GM23338 (cell line): ENCODE results near the gene HNRNPL. TPM values are rescaled to one million over a fixed set of nuclear protein-coding genes. Genes with fewer than 3 reads are reported as not detected.

ENCODE experiments used
- ATAC-seq: fragments of 200-7000 bp; cut with Tn5 transposase; 3 replicates; pipeline ENCODE4 v1.9.1; 2020
- DNase-seq: peaks from one replicate; pipeline ENCODE4 v3.0.0-alpha.2; 2015; ENCODE audit warnings: low spot score
- H2AFZ ChIP-seq: fragments of 200-600 bp; sonication (generic); 2 replicates; pipeline ENCODE4 v1.8.0; 2016; ENCODE audit warnings: antibody characterized with exemption, mild to moderate bottlenecking, moderate library complexity
- H3F3A ChIP-seq: fragments of 200-600 bp; sonication (generic); replicated peaks from 2 replicates; pipeline ENCODE4 v1.8.0; 2017; ENCODE audit warnings: antibody characterized with exemption, mixed run types, low read depth
- H3K27ac ChIP-seq: fragments of 200-600 bp; sonication (generic); 2 replicates; pipeline ENCODE4 v1.6.1; 2016; ENCODE audit warnings: low read depth
- H3K27me3 ChIP-seq: fragments of 200-600 bp; sonication (generic); 2 replicates; pipeline ENCODE4 v1.8.0; 2016; ENCODE audit warnings: mild to moderate bottlenecking, mixed run types, moderate library complexity; ENCODE audit not compliant: insufficient read depth
- H3K36me3 ChIP-seq: fragments of 200-600 bp; sonication (generic); 2 replicates; pipeline ENCODE4 v1.8.0; 2016; ENCODE audit warnings: mild to moderate bottlenecking; ENCODE audit not compliant: insufficient read depth
- H3K4me1 ChIP-seq: fragments of 200-600 bp; sonication (generic); 2 replicates; pipeline ENCODE4 v1.8.0; 2016; ENCODE audit warnings: mild to moderate bottlenecking, moderate library complexity; ENCODE audit not compliant: insufficient read depth
- H3K4me2 ChIP-seq: fragments of 200-600 bp; sonication (generic); 2 replicates; pipeline ENCODE4 v1.7.1; 2017; ENCODE audit warnings: mixed run types
- H3K4me3 ChIP-seq: fragments of 200-600 bp; sonication (generic); 2 replicates; pipeline ENCODE4 v1.6.1; 2016; ENCODE audit warnings: mixed run types
- H3K79me2 ChIP-seq: fragments of 200-600 bp; sonication (generic); replicated peaks from 2 replicates; pipeline ENCODE4 v1.8.0; 2017; ENCODE audit warnings: mild to moderate bottlenecking; ENCODE audit not compliant: insufficient read depth
- H3K9me2 ChIP-seq: fragments of 200-600 bp; sonication (generic); 2 replicates; pipeline ENCODE4 v1.8.0; 2017; ENCODE audit not compliant: insufficient read depth
- H4K20me1 ChIP-seq: fragments of 200-600 bp; sonication (generic); replicated peaks from 2 replicates; pipeline ENCODE4 v1.8.0; 2017; ENCODE audit warnings: mild to moderate bottlenecking; ENCODE audit not compliant: insufficient read depth
- H3K27ac Mint-ChIP-seq: 2 replicates; pipeline ENCODE4 v1.8.0; 2020; ENCODE audit warnings: inconsistent platforms, mild to moderate bottlenecking, moderate library complexity, mixed read lengths
- H3K27me3 Mint-ChIP-seq: 3 replicates; pipeline ENCODE4 v1.8.0; 2022; ENCODE audit warnings: low read depth, mild to moderate bottlenecking, moderate library complexity, mixed read lengths, inconsistent platforms; ENCODE audit not compliant: insufficient read depth, poor library complexity
- H3K36me3 Mint-ChIP-seq: 3 replicates; pipeline ENCODE4 v1.8.0; 2021; ENCODE audit warnings: low read depth, mild to moderate bottlenecking, inconsistent platforms, moderate library complexity, mixed read lengths
- H3K4me1 Mint-ChIP-seq: 3 replicates; pipeline ENCODE4 v1.8.0; 2020; ENCODE audit warnings: mild to moderate bottlenecking, inconsistent platforms, mixed read lengths
- H3K4me3 Mint-ChIP-seq: 3 replicates; pipeline ENCODE4 v1.8.0; 2021; ENCODE audit warnings: moderate library complexity, mild to moderate bottlenecking, inconsistent platforms, mixed read lengths
- H3K9me3 Mint-ChIP-seq: 3 replicates; pipeline ENCODE4 v1.8.0; 2020; ENCODE audit warnings: moderate library complexity, mild to moderate bottlenecking, inconsistent platforms, mixed read lengths
- CREB1 ChIP-seq: fragments of 250-450 bp; sonication (Bioruptor Pico); IDR thresholded peaks from 2 replicates; pipeline ENCODE4 v1.5.0; 2020; ENCODE audit warnings: low read depth, mild to moderate bottlenecking, moderate library complexity
- CTCF ChIP-seq, 2 experiments: fragments of 200-600 bp in 1 of 2; sonication (generic) in 1 of 2; conservative IDR thresholded peaks; 2 replicates each; pipeline versions ENCODE4 v1.5.1 to v1.6.1; 2016 to 2017; ENCODE audit warnings: antibody characterized with exemption in 2 of 2, low read depth in 2 of 2, mild to moderate bottlenecking in 2 of 2, moderate library complexity in 1 of 2
- JUNB ChIP-seq: IDR thresholded peaks from one replicate; pipeline ENCODE4 v1.6.1; 2016; ENCODE audit warnings: antibody characterized with exemption; ENCODE audit not compliant: unreplicated experiment
- NANOG ChIP-seq: IDR thresholded peaks from 2 replicates; pipeline ENCODE4 v1.6.1; 2016; ENCODE audit warnings: antibody characterized with exemption, borderline replicate concordance
- POLR2AphosphoS5 ChIP-seq: IDR thresholded peaks from 2 replicates; pipeline ENCODE4 v1.6.1; 2016; ENCODE audit warnings: antibody characterized with exemption, low read depth
- REST ChIP-seq: IDR thresholded peaks from one replicate; pipeline ENCODE4 v1.6.1; 2018; ENCODE audit warnings: antibody characterized with exemption; ENCODE audit not compliant: unreplicated experiment
- ZNF331 ChIP-seq: fragments of 250-450 bp; sonication (Bioruptor Pico); IDR thresholded peaks from 2 replicates; pipeline ENCODE4 v1.5.0; 2020; ENCODE audit warnings: low read depth, mild to moderate bottlenecking, moderate library complexity
- polyA plus RNA-seq: library from polyadenylated mRNA; unstranded; fragments of >200 nt; fragmentation: Nextera tagmentation; extraction: Ambion mirVana; gene quantifications from 2 replicates; pipeline ENCODE4 v1.2.1, GENCODE V29; 2016
- total RNA-seq: library from RNA; depleted of rRNA; stranded (reverse); fragments of >200 nt; shearing (Covaris generic); gene quantifications from 2 replicates; pipeline ENCODE4 v1.2.3, GENCODE V29; 2014

The HNRNPL gene
- total and polyA plus RNA-seq, 2 experiments from 2014 or later: 580 to 664 TPM

DNA sequence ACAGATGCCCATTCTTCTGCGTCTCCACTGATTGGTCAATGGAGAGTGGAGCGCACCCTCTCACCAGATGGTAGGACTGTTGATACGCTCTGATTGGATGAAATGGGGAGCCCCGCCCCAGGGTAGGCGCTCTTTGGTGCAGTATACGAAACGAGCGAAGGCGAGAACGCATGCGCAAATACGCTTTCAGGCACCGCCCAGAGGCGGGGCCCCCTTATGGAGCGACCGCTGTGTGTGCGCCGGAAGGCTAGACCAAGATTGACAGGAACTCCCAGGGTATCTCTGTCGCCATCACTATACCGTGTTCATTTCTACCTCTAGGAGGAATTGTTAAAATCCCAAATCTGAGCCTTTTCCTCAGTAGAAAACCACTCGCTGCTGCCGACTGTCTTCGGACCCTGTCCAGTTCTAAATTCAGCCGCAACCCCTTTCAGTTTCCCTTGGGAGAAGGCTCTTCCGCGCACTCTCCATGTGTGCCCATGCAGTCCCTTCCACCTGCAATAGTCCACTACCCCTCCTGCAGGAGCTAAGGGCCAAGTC, 720 bp upstream of the HNRNPL start:
- Mint-ChIP-seq H3K9me3 (peaks cover 8% of the 10 kb centered on the region; the same call in 2 of the 3 replicates), H3K4me3 (peak overlapping the region; percentile 92), H3K27me3 (peaks cover 37% of the 10 kb centered on the region), H3K36me3 (peaks cover 43% of the 10 kb centered on the region), H3K4me1 (peaks cover 25% of the 10 kb centered on the region), H3K27ac (peak overlapping the region; percentile 99)
- Histone ChIP-seq H3K9me2 (no peaks in the 10 kb centered on the region), H3K27ac (peak overlapping the region; percentile 51), H3F3A (peaks cover 38% of the 10 kb centered on the region), H3K4me1 (peaks cover 11% of the 10 kb centered on the region; the same call in 1 of the 2 replicates), H2AFZ (no peak overlapping the region), H4K20me1 (peaks cover 28% of the 10 kb centered on the region), H3K27me3 (no peaks in the 10 kb centered on the region), H3K79me2 (peaks cover 38% of the 10 kb centered on the region), H3K4me2 (peak overlapping the region; percentile 73), H3K4me3 (peak overlapping the region; percentile 54), H3K36me3 (peaks cover 25% of the 10 kb centered on the region)
- ATAC-seq (peak; percentile 79), DNase-seq (no peak)
- TF ChIP-seq CTCF (conservative IDR thresholded peaks at IDR 0.05; ENCODE audit: low read depth in 2 of 2) (no peak), POLR2AphosphoS5 (peak; percentile 51), ZNF331 (CRISPR knock-in tag) (no peak), REST (no peak), JUNB (no peak), NANOG (no peak)

DNA sequence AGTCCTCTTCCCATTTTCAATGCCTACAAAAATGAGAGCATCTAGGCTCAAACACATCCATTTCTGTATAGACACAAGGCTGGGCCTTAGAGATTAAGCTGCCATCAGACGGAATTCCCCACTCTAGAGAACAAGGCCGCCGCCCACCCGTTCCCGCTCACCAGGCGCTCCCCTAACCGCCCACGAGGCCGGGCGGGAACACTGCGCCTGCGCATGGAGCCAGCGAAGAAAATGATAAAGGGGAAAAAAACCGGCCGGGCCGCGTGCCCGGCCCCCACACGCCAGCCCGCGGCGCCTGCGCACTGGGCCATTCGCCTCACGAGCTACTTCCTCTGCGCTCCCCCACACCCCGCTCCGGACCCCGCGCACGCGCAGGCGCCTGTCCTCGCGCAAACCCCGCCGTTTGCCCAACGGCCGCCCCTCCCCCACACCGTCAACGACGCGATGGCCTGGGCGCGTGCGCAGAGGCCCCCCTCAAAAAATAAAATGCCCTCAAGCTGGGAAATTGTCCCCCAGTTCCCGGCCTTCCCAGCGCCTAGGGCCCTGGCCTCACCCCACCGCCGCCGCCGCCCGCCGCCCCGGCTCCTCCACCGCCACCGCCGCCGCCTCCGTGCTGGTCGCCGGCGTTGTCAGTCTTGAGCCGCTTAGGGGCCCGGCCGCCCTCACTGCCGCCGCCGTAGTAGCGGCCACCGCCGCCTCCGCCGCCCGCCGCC, 483 bp downstream of the HNRNPL start:
- Histone ChIP-seq H3K27ac (peak overlapping the region; percentile 98), H4K20me1 (peaks cover 38% of the 10 kb centered on the region), H3K9me2 (no peaks in the 10 kb centered on the region), H3K4me2 (peak overlapping the region; percentile 95), H2AFZ (no peak overlapping the region), H3F3A (peaks cover 50% of the 10 kb centered on the region), H3K4me1 (peaks cover 11% of the 10 kb centered on the region; the same call in 1 of the 2 replicates), H3K27me3 (no peaks in the 10 kb centered on the region), H3K36me3 (peaks cover 37% of the 10 kb centered on the region), H3K4me3 (peak overlapping the region; percentile 72), H3K79me2 (peaks cover 50% of the 10 kb centered on the region)
- DNase-seq: peak; percentile 94
- H3K27ac Mint-ChIP-seq: peak overlapping the region; percentile 99
- H3K36me3 Mint-ChIP-seq: peaks cover 51% of the 10 kb centered on the region
- peaks cover 40% of the 10 kb centered on the region for H3K27me3 Mint-ChIP-seq
- peaks cover 29% of the 10 kb centered on the region for H3K4me1 Mint-ChIP-seq
- H3K9me3 Mint-ChIP-seq: peaks cover 8% of the 10 kb centered on the region; the same call in 2 of the 3 replicates
- H3K4me3 Mint-ChIP-seq: peak overlapping the region; percentile 92
- TF ChIP-seq REST (no peak), CREB1 (CRISPR knock-in tag) (peak; percentile 79), ZNF331 (CRISPR knock-in tag) (no peak)
- peak; percentile 9 for ATAC-seq
